SK-N-SH (cell line): ENCODE data around the gene RMDN3. TPM values are rescaled to one million over a fixed set of nuclear protein-coding genes. Genes with fewer than 3 reads are reported as not detected.

Experiments used
- CTCF ChIA-PET: fragments of 300-600, 350-600 bp; formaldehyde crosslinking; extraction: SDS; loops from one replicate; lab custom pipeline; 2021; lab: Yijun Ruan, JAX
- POLR2A ChIA-PET: fragments of 350-600 bp; sonication (Branson Sonifier 250); formaldehyde crosslinking; extraction: SDS; loops from one replicate; lab custom pipeline; 2020; ENCODE audit warnings: antibody characterized with exemption, inconsistent platforms; lab: Yijun Ruan, JAX
- DNase-seq: peaks from one replicate; pipeline ENCODE4 v3.0.0; 2012
- H2AFZ ChIP-seq: fragments of 200-600 bp; sonication (generic); 2 replicates; pipeline ENCODE4 v1.8.1; 2016; ENCODE audit warnings: antibody characterized with exemption, mild to moderate bottlenecking, low read depth
- H3F3A ChIP-seq: fragments of 200-600 bp; sonication (generic); replicated peaks from 2 replicates; pipeline ENCODE3; 2016; ENCODE audit warnings: antibody characterized with exemption, mild to moderate bottlenecking; ENCODE audit not compliant: insufficient read depth
- H3K27ac ChIP-seq, 2 experiments: fragments of 200-500 bp in 1 of 2; fragments of 200-600 bp in 1 of 2; sonication (Bioruptor generic) in 1 of 2; sonication (generic), shearing (Covaris generic) in 1 of 2; 2 replicates each; pipeline versions ENCODE4 v1.5.1 to v1.6.1; 2014 to 2016; ENCODE audit warnings: low read depth in 2 of 2, inconsistent platforms in 1 of 2, low read length in 1 of 2, mild to moderate bottlenecking in 1 of 2, mixed read lengths in 1 of 2
- H3K27me3 ChIP-seq: fragments of 200-600 bp; sonication (generic), shearing (Covaris generic); 2 replicates; pipeline ENCODE4 v1.6.1; 2016; ENCODE audit warnings: mixed run types; ENCODE audit not compliant: insufficient read depth
- H3K36me3 ChIP-seq, 2 experiments: fragments of 200-500 bp in 1 of 2; fragments of 200-600 bp in 1 of 2; sonication (Bioruptor generic) in 1 of 2; sonication (generic) in 1 of 2; replicated peaks in 1 of 2; 2 replicates each; pipeline versions ENCODE3 to v1.5.1; 2014 to 2016; ENCODE audit warnings: low read length in 1 of 2, mild to moderate bottlenecking in 1 of 2; ENCODE audit not compliant: insufficient read depth in 2 of 2, control insufficient read depth in 1 of 2
- H3K4me1 ChIP-seq, 2 experiments: fragments of 200-500 bp in 1 of 2; fragments of 200-600 bp in 1 of 2; sonication (Bioruptor generic) in 1 of 2; sonication (generic), shearing (Covaris generic) in 1 of 2; 2 replicates each; pipeline versions ENCODE4 v1.5.1 to v1.6.1; 2014 to 2016; ENCODE audit warnings: low read depth in 1 of 2, low read length in 1 of 2, mixed run types in 1 of 2; ENCODE audit not compliant: insufficient read depth in 2 of 2, control insufficient read depth in 1 of 2
- H3K4me2 ChIP-seq: fragments of 200-600 bp; sonication (generic), shearing (Covaris generic); 2 replicates; pipeline ENCODE4 v1.6.1; 2017; ENCODE audit warnings: mixed run types
- H3K4me3 ChIP-seq, 2 experiments: fragments of 200-500 bp in 1 of 2; fragments of 200-600 bp in 1 of 2; sonication (Bioruptor generic) in 1 of 2; sonication (generic), shearing (Covaris generic) in 1 of 2; 2 replicates each; pipeline versions ENCODE4 v1.5.1 to v1.8.1; 2014 to 2016; ENCODE audit warnings: low read depth in 2 of 2, inconsistent platforms in 1 of 2, low read length in 1 of 2, mild to moderate bottlenecking in 1 of 2, mixed read lengths in 1 of 2, moderate library complexity in 1 of 2
- H3K79me2 ChIP-seq: fragments of 200-600 bp; sonication (generic); 2 replicates; pipeline ENCODE4 v1.8.1; 2017; ENCODE audit warnings: mild to moderate bottlenecking; ENCODE audit not compliant: insufficient read depth
- H3K9ac ChIP-seq: fragments of 200-600 bp; sonication (generic); 2 replicates; pipeline ENCODE4 v1.6.1; 2017; ENCODE audit warnings: mixed run types
- H3K9me2 ChIP-seq: fragments of 200-600 bp; sonication (generic); 2 replicates; pipeline ENCODE4 v1.6.1; 2017; ENCODE audit warnings: mixed run types
- H3K9me3 ChIP-seq: fragments of 200-600 bp; sonication (generic); 2 replicates; pipeline ENCODE4 v1.6.1; 2017; ENCODE audit warnings: mixed run types, mild to moderate bottlenecking, moderate library complexity
- H4K20me1 ChIP-seq: fragments of 200-600 bp; sonication (generic); 2 replicates; pipeline ENCODE4 v1.6.1; 2017; ENCODE audit warnings: mild to moderate bottlenecking, mixed run types; ENCODE audit not compliant: insufficient read depth
- CHD2 ChIP-seq: fragments of 150-350 bp; IDR thresholded peaks from 2 replicates; pipeline ENCODE4 v1.6.1; 2018; ENCODE audit warnings: low read length; ENCODE audit not compliant: partially characterized antibody
- ELF1 ChIP-seq: IDR thresholded peaks from 2 replicates; pipeline ENCODE4 v1.4.0; 2012
- EZH2phosphoT487 ChIP-seq: fragments of 200-600 bp; sonication (generic); IDR thresholded peaks from 2 replicates; pipeline ENCODE4 v1.6.1; 2017; ENCODE audit warnings: low read depth, mixed run types, mild to moderate bottlenecking, antibody characterized with exemption, moderate library complexity, borderline replicate concordance
- FOSL2 ChIP-seq: IDR thresholded peaks from 2 replicates; pipeline ENCODE4 v1.4.0; 2012; ENCODE audit warnings: low read depth, mild to moderate bottlenecking, moderate library complexity, borderline replicate concordance
- FOXJ3 ChIP-seq: sonication (generic); formaldehyde crosslinking; IDR thresholded peaks from 2 replicates; pipeline ENCODE4 v1.5.1; 2020; ENCODE audit warnings: mild to moderate bottlenecking, missing genetic modification reagents
- IRF3 ChIP-seq: fragments of 150-350 bp; IDR thresholded peaks from 2 replicates; pipeline ENCODE4 v1.6.1; 2016; ENCODE audit warnings: mild to moderate bottlenecking, low read depth, low read length
- JUND ChIP-seq: IDR thresholded peaks from 2 replicates; pipeline ENCODE4 v1.4.0; 2012
- MAX ChIP-seq: IDR thresholded peaks from 2 replicates; pipeline ENCODE4 v1.4.0; 2012; ENCODE audit warnings: low read depth
- MEF2A ChIP-seq: IDR thresholded peaks from 2 replicates; pipeline ENCODE4 v1.4.0; 2012; ENCODE audit warnings: low read depth, borderline replicate concordance
- MXI1 ChIP-seq: IDR thresholded peaks from 2 replicates; pipeline ENCODE4 v1.6.1; 2012; ENCODE audit warnings: mild to moderate bottlenecking, low read depth, low read length, improper control_type of control experiment
- POLR2AphosphoS5 ChIP-seq: IDR thresholded peaks from 2 replicates; pipeline ENCODE4 v1.6.1; 2012; ENCODE audit warnings: low read depth, low read length
- REST ChIP-seq: IDR thresholded peaks from 2 replicates; pipeline ENCODE4 v1.6.1; 2012; ENCODE audit warnings: mild to moderate bottlenecking, low read depth, low read length, moderate library complexity
- RFX5 ChIP-seq: IDR thresholded peaks from 2 replicates; pipeline ENCODE4 v1.6.1; 2012; ENCODE audit warnings: mild to moderate bottlenecking, improper control_type of control experiment, low read length
- RXRA ChIP-seq: IDR thresholded peaks from 2 replicates; pipeline ENCODE4 v1.4.0; 2012; ENCODE audit warnings: low read depth, mild to moderate bottlenecking, borderline replicate concordance
- TAF1 ChIP-seq: IDR thresholded peaks from 2 replicates; pipeline ENCODE4 v1.6.1; 2012; ENCODE audit warnings: low read depth, mild to moderate bottlenecking, low read length, moderate library complexity, borderline replicate concordance
- TCF12 ChIP-seq: IDR thresholded peaks from 2 replicates; pipeline ENCODE4 v1.4.0; 2012
- TEAD4 ChIP-seq: IDR thresholded peaks from 2 replicates; pipeline ENCODE4 v1.4.0; 2012; ENCODE audit warnings: mild to moderate bottlenecking, borderline replicate concordance; ENCODE audit not compliant: insufficient read depth
- USF1 ChIP-seq: IDR thresholded peaks from 2 replicates; pipeline ENCODE4 v1.4.0; 2012; ENCODE audit warnings: low read depth, borderline replicate concordance
- USF2 ChIP-seq: fragments of 150-350 bp; IDR thresholded peaks from 2 replicates; pipeline ENCODE4 v1.6.1; 2017; ENCODE audit warnings: antibody characterized with exemption, low read length, low read depth, borderline replicate concordance
- YY1 ChIP-seq: IDR thresholded peaks from 2 replicates; pipeline ENCODE4 v1.4.0; 2012; ENCODE audit warnings: low read depth, mild to moderate bottlenecking
- WGBS: methylation state at CpG from one replicate; pipeline ENCODE4 v1.1.6; 2017; ENCODE audit warnings: low lambda C conversion rate; 5-methylcytosine and 5-hydroxymethylcytosine counted together
- polyA plus RNA-seq, 3 experiments: library from polyadenylated mRNA; depleted of rRNA; stranded (reverse); fragments of >200 nt; gene quantifications; 2 replicates each; pipeline ENCODE4 v1.2.3, GENCODE V29; 2012

The RMDN3 gene
- polyA plus RNA-seq, 1 of the 3 experiments (the other 2 are of a cell fraction) = 33.0 TPM

- H3K9ac ChIP-seq = no peak overlapping the region
- no peak overlapping the region for H3K4me2 ChIP-seq
- H3F3A ChIP-seq = no peaks in the 10 kb centered on the region
- ChIA-PET POLR2A (no interaction called here), CTCF (interaction anchor here (1.0 to 2.1 kb wide), 3 partner anchors 14 to 54 kb away, joined by 4 to 15 read pairs (median 4); no protein-coding TSS in a partner anchor)
- no peak for DNase-seq
- H3K36me3 ChIP-seq = peaks cover 0 to 9% of the 10 kb centered on the region in 2 experiments
- H3K27me3 ChIP-seq = no peaks in the 10 kb centered on the region
- TF ChIP-seq TAF1 (no peak), IRF3 (no peak), YY1 (no peak), CHD2 (no peak), FOXJ3 (CRISPR knock-in tag) (no peak), MEF2A (no peak), ELF1 (no peak), MXI1 (no peak), RXRA (no peak), POLR2AphosphoS5 (no peak), TEAD4 (no peak), EZH2phosphoT487 (no peak), USF1 (no peak), TCF12 (no peak), JUND (no peak)
- H3K9me2 ChIP-seq = no peaks in the 10 kb centered on the region
- H2AFZ ChIP-seq = no peak overlapping the region
- no peaks in the 10 kb centered on the region for H4K20me1 ChIP-seq
- peaks cover 4 to 8% of the 10 kb centered on the region in 2 experiments; a peak in 1 of 4 replicates for H3K4me1 ChIP-seq
- H3K9me3 ChIP-seq = no peaks in the 10 kb centered on the region
- WGBS = 93% methylated on average over 2 of the region's 2 CpGs
- H3K79me2 ChIP-seq = peaks cover 81% of the 10 kb centered on the region
- H3K27ac ChIP-seq = no peak overlapping the region
- no peak overlapping the region for H3K4me3 ChIP-seq
Observed at GRCh38 chr15:40803076-40803475, 48.0 kb upstream of the RMDN3 start.

- no peak for DNase-seq
- no peak overlapping the region for H3K4me2 ChIP-seq
- ChIA-PET POLR2A (no interaction called here), CTCF (interaction anchor here (0.7 to 0.9 kb wide), 2 partner anchors 17 to 59 kb away, joined by 3 to 4 read pairs; no protein-coding TSS in a partner anchor)
- H3K9ac ChIP-seq = no peak overlapping the region
- no peaks in the 10 kb centered on the region for H3K9me3 ChIP-seq
- no peaks in the 10 kb centered on the region for H3F3A ChIP-seq
- no peaks in the 10 kb centered on the region for H3K9me2 ChIP-seq
- no peaks in the 10 kb centered on the region for H4K20me1 ChIP-seq
- no peak overlapping the region for H2AFZ ChIP-seq
- peaks cover 84% of the 10 kb centered on the region for H3K79me2 ChIP-seq
- no peak overlapping the region for H3K4me3 ChIP-seq
- TF ChIP-seq REST = no peak
- TF ChIP-seq RXRA = no peak
- no peak for TF ChIP-seq USF2
- TF ChIP-seq RFX5 = no peak
- TF ChIP-seq MAX = no peak
- no peak for TF ChIP-seq FOSL2
- WGBS = 94% methylated on average over 3 of the region's 3 CpGs
- no peaks in the 10 kb centered on the region for H3K4me1 ChIP-seq
- no peaks in the 10 kb centered on the region for H3K27me3 ChIP-seq
- peaks cover 0 to 9% of the 10 kb centered on the region in 2 experiments for H3K36me3 ChIP-seq
- no peak overlapping the region for H3K27ac ChIP-seq
Observed at GRCh38 chr15:40799523-40799922, 44.5 kb upstream of the RMDN3 start.
